CD1c-positive myeloid dendritic cell (primary cell): ENCODE results near the gene RGS6.

Experiments
- DNase-seq: peaks from one replicate; pipeline ENCODE4 v3.0.0-alpha.2; 2016; ENCODE audit errors: extremely low spot score

RGS6 gene

GRCh38 chr14:71947947-71948500 lies 15.8 kb downstream of the RGS6 start:
- DNase-seq, result no peak

- DNase-seq, result no peak
These were observed 20.4 kb downstream of the RGS6 start for GRCh38 chr14:71952381-71953363.

- DNase-seq, result no peak
These were observed 24.8 kb downstream of the RGS6 start for GRCh38 chr14:71956920-71957563.

GRCh38 chr14:71959055-71959454 lies 26.8 kb downstream of the RGS6 start:
- DNase-seq, result no peak

- DNase-seq, result no peak
These were observed 28.5 kb downstream of the RGS6 start for GRCh38 chr14:71960494-71961353.

- DNase-seq, result no peak
These were observed 29.7 kb downstream of the RGS6 start for GRCh38 chr14:71961972-71962371.

- DNase-seq, result no peak
These were observed 32.5 kb downstream of the RGS6 start for GRCh38 chr14:71964716-71965115.

- DNase-seq, result no peak
These were observed 34.3 kb downstream of the RGS6 start for GRCh38 chr14:71966528-71966927.

GRCh38 chr14:71967704-71968103 lies 35.5 kb downstream of the RGS6 start:
- no peak for DNase-seq

- no peak for DNase-seq
These were observed 38.0 kb downstream of the RGS6 start for GRCh38 chr14:71970272-71970671.

GRCh38 chr14:71985538-71986189 lies 53.4 kb downstream of the RGS6 start:
- no peak for DNase-seq

GRCh38 chr14:71988476-71988875 lies 56.2 kb downstream of the RGS6 start:
- DNase-seq, result no peak

- no peak for DNase-seq
These were observed 56.7 kb downstream of the RGS6 start for GRCh38 chr14:71988939-71989338.

- DNase-seq, result no peak
These were observed 62.2 kb downstream of the RGS6 start for GRCh38 chr14:71994416-71994815.

GRCh38 chr14:71995741-71996140 lies 63.5 kb downstream of the RGS6 start:
- DNase-seq, result no peak

GRCh38 chr14:71996610-71997009 lies 64.4 kb downstream of the RGS6 start:
- no peak for DNase-seq

- peak; percentile 21 for DNase-seq
These were observed 68.7 kb downstream of the RGS6 start for GRCh38 chr14:72000907-72001306.

- DNase-seq, result no peak
These were observed 70.5 kb downstream of the RGS6 start for GRCh38 chr14:72002731-72003130.

GRCh38 chr14:72008666-72009065 lies 76.4 kb downstream of the RGS6 start:
- DNase-seq, result no peak

- DNase-seq, result no peak
These were observed 78.2 kb downstream of the RGS6 start for GRCh38 chr14:72010474-72010873.

GRCh38 chr14:72013721-72014345 lies 81.6 kb downstream of the RGS6 start:
- no peak for DNase-seq
